HepG2 (cell line): Measurements from ENCODE around the gene TGFB2. TPM values are rescaled to one million over a fixed set of nuclear protein-coding genes. Genes with fewer than 3 reads are reported as not detected.

ENCODE experiments used
- ARNT2 ChIP-seq: sonication (generic); formaldehyde crosslinking; IDR thresholded peaks from 2 replicates; pipeline ENCODE4 v1.8.0; 2022; ENCODE audit warnings: mild to moderate bottlenecking, low read depth, missing genetic modification reagents, moderate library complexity
- BRF2 ChIP-seq: sonication (generic); formaldehyde crosslinking; IDR thresholded peaks from 2 replicates; pipeline ENCODE4 v1.8.1; 2022; ENCODE audit warnings: mild to moderate bottlenecking, missing genetic modification reagents
- DR1 ChIP-seq: sonication (generic); formaldehyde crosslinking; IDR thresholded peaks from 2 replicates; pipeline ENCODE4 v1.8.0; 2021; ENCODE audit warnings: mild to moderate bottlenecking, missing genetic modification reagents, inconsistent platforms
- FOXA3 ChIP-seq: IDR thresholded peaks from 2 replicates; pipeline ENCODE4 v1.6.1; 2016; ENCODE audit warnings: missing genetic modification reagents, missing compliant biosample characterization
- MIER2 ChIP-seq: IDR thresholded peaks from 2 replicates; pipeline ENCODE4 v1.6.1; 2016; ENCODE audit warnings: missing biosample characterization, missing genetic modification reagents
- MXD1 ChIP-seq: sonication (generic); formaldehyde crosslinking; IDR thresholded peaks from 2 replicates; pipeline ENCODE4 v1.4.0; 2020; ENCODE audit warnings: mild to moderate bottlenecking, missing genetic modification reagents
- MYPOP ChIP-seq: sonication (generic); formaldehyde crosslinking; IDR thresholded peaks from 2 replicates; pipeline ENCODE4 v1.8.1; 2023; ENCODE audit warnings: mild to moderate bottlenecking, moderate library complexity, missing genetic modification reagents
- NCOA1 ChIP-seq: sonication (generic); formaldehyde crosslinking; IDR thresholded peaks from 2 replicates; pipeline ENCODE4 v1.9.0; 2021; ENCODE audit warnings: missing genetic modification reagents
- REPIN1 ChIP-seq: sonication (generic); formaldehyde crosslinking; IDR thresholded peaks from 2 replicates; pipeline ENCODE4 v1.8.0; 2022; ENCODE audit warnings: missing genetic modification reagents, low read depth, mild to moderate bottlenecking, borderline replicate concordance
- SAFB2 ChIP-seq: sonication (generic); formaldehyde crosslinking; IDR thresholded peaks from 2 replicates; pipeline ENCODE4 v1.5.1; 2020; ENCODE audit warnings: missing genetic modification reagents, low read depth, mild to moderate bottlenecking, borderline replicate concordance
- SMAD3 ChIP-seq: sonication (generic); formaldehyde crosslinking; IDR thresholded peaks from 2 replicates; pipeline ENCODE4 v1.4.0; 2020; ENCODE audit warnings: missing genetic modification reagents
- TCF7 ChIP-seq: sonication (generic); IDR thresholded peaks from 2 replicates; pipeline ENCODE4 v1.6.1; 2016; ENCODE audit warnings: antibody characterized with exemption, low read depth
- TOE1 ChIP-seq: sonication (generic); formaldehyde crosslinking; IDR thresholded peaks from 2 replicates; pipeline ENCODE4 v1.4.0; 2020; ENCODE audit warnings: mild to moderate bottlenecking, missing genetic modification reagents
- ZBTB10 ChIP-seq: sonication (generic); formaldehyde crosslinking; IDR thresholded peaks from 2 replicates; pipeline ENCODE4 v1.4.0; 2020; ENCODE audit warnings: missing genetic modification reagents, borderline replicate concordance
- ZFYVE20 ChIP-seq: sonication (generic); formaldehyde crosslinking; IDR thresholded peaks from 2 replicates; pipeline ENCODE4 v1.8.0; 2023; ENCODE audit warnings: low read depth, mild to moderate bottlenecking, moderate library complexity, missing genetic modification reagents, borderline replicate concordance
- ZIK1 ChIP-seq: sonication (generic); formaldehyde crosslinking; IDR thresholded peaks from 2 replicates; pipeline ENCODE4 v1.5.0; 2020; ENCODE audit warnings: mild to moderate bottlenecking, low read depth, missing genetic modification reagents, borderline replicate concordance
- ZNF205 ChIP-seq: IDR thresholded peaks from 2 replicates; pipeline ENCODE4 v1.6.1; 2018; ENCODE audit warnings: missing biosample characterization, missing genetic modification reagents
- ZNF567 ChIP-seq: sonication (generic); formaldehyde crosslinking; IDR thresholded peaks from 2 replicates; pipeline ENCODE4 v1.8.1; 2023; ENCODE audit warnings: mild to moderate bottlenecking, missing genetic modification reagents, borderline replicate concordance
- ZNF605 ChIP-seq: sonication (generic); formaldehyde crosslinking; IDR thresholded peaks from 2 replicates; pipeline ENCODE4 v1.8.0; 2022; ENCODE audit warnings: mild to moderate bottlenecking, missing genetic modification reagents
- ZNF773 ChIP-seq: sonication (generic); formaldehyde crosslinking; IDR thresholded peaks from 2 replicates; pipeline ENCODE4 v1.4.0; 2020; ENCODE audit warnings: missing genetic modification reagents, borderline replicate concordance
- ZNF800 ChIP-seq: sonication (generic); formaldehyde crosslinking; IDR thresholded peaks from 2 replicates; pipeline ENCODE4 v1.4.0; 2020; ENCODE audit warnings: missing genetic modification reagents
- polyA plus RNA-seq, 8 experiments: library from polyadenylated mRNA; depleted of rRNA in 3 of 8; stranded (reverse) in 7 of 8; unstranded in 1 of 8; fragments of >200 nt; fragmentation: Illumina TruSeq in 4 of 8; extraction: Trizol in 4 of 8; gene quantifications; 2 replicates each; pipeline versions ENCODE4 v1.2.1 to v1.2.3, GENCODE V29; 2011 to 2016; ENCODE audit warnings: low read depth in 4 of 8, missing spikeins in 1 of 8, mixed read lengths in 1 of 8; ENCODE audit not compliant: insufficient read depth in 1 of 8
- total RNA-seq, 5 experiments: library from RNA; depleted of rRNA; stranded (reverse); fragments of >200 nt; fragmentation: Illumina TruSeq; extraction: Trizol; gene quantifications; 2 replicates each; pipeline ENCODE4 v1.2.3, GENCODE V29; 2016; ENCODE audit warnings: low read depth in 1 of 5

The TGFB2 gene
- total and polyA plus RNA-seq, 2 of the 13 experiments (the other 11 are each of a cell fraction or from before 2014, with no cell fraction given), result 0.07 TPM; not detected in 1

- TF ChIP-seq ZNF205 (CRISPR knock-in tag), result no peak
- no peak for TF ChIP-seq DR1 (CRISPR knock-in tag)
- TF ChIP-seq ZFYVE20 (CRISPR knock-in tag), result no peak
- TF ChIP-seq ZNF605 (CRISPR knock-in tag), result no peak
- TF ChIP-seq ZNF800 (CRISPR knock-in tag), result no peak
- no peak for TF ChIP-seq SMAD3 (CRISPR knock-in tag)
- TF ChIP-seq SAFB2 (CRISPR knock-in tag), result no peak
- TF ChIP-seq ZIK1 (CRISPR knock-in tag), result no peak
- TF ChIP-seq REPIN1 (CRISPR knock-in tag), result no peak
- no peak for TF ChIP-seq MYPOP (CRISPR knock-in tag)
- TF ChIP-seq ZNF567 (CRISPR knock-in tag), result no peak
- TF ChIP-seq MXD1, result no peak
- TF ChIP-seq ZNF773 (CRISPR knock-in tag), result no peak
- TF ChIP-seq TOE1 (CRISPR knock-in tag), result no peak
- TF ChIP-seq NCOA1 (CRISPR knock-in tag), result no peak
- peak; percentile 44; the same call in 1 of the 2 replicates for TF ChIP-seq FOXA3 (CRISPR knock-in tag)
- no peak for TF ChIP-seq ZBTB10
- TF ChIP-seq MIER2, result no peak
- no peak for TF ChIP-seq ARNT2 (CRISPR knock-in tag)
- TF ChIP-seq BRF2 (CRISPR knock-in tag), result no peak
- no peak; the same call in 1 of the 2 replicates for TF ChIP-seq TCF7
These were observed 35.2 kb downstream of the TGFB2 start (continued) for GRCh38 chr1:218380125-218380977.
